ENCODE results near the gene LTBP1.
"Not testable (repeated sequence)": the region's sequence is repeated elsewhere in the genome, so short reads cannot be mapped to it uniquely, and the experiment has no call there.

Gene LTBP1

GRCh38 chr2:33441235-33441810, 494.6 kb downstream of the LTBP1 start:
- peak; percentile 56 for TF ChIP-seq CTCF (IDR thresholded peaks at IDR 0.05; ENCODE audit: borderline replicate concordance, insufficient read depth, low read depth, low read length)
- no peak overlapping the region for H3K4me3 ChIP-seq (ENCODE audit: low read depth, low read length)

- H3K4me3 ChIP-seq (ENCODE audit: low read depth, low read length): not testable (repeated sequence)
These were observed 495.3 kb downstream of the LTBP1 start for GRCh38 chr2:33442052-33442451.

GRCh38 chr2:33442528-33443079, 495.9 kb downstream of the LTBP1 start:
- TF ChIP-seq CTCF (IDR thresholded peaks at IDR 0.05; ENCODE audit: borderline replicate concordance, insufficient read depth, low read depth, low read length): no peak
- no peak overlapping the region for H3K4me3 ChIP-seq (ENCODE audit: low read depth, low read length)

- no peak for TF ChIP-seq CTCF (IDR thresholded peaks at IDR 0.05; ENCODE audit: borderline replicate concordance, insufficient read depth, low read depth, low read length)
- H3K4me3 ChIP-seq (ENCODE audit: low read depth, low read length): no peak overlapping the region
These were observed 496.6 kb downstream of the LTBP1 start for GRCh38 chr2:33443274-33443829.

GRCh38 chr2:33444967-33445366, 498.2 kb downstream of the LTBP1 start:
- H3K4me3 ChIP-seq (ENCODE audit: low read depth, low read length): no peak overlapping the region
- TF ChIP-seq CTCF (IDR thresholded peaks at IDR 0.05; ENCODE audit: borderline replicate concordance, insufficient read depth, low read depth, low read length): no peak

- no peak overlapping the region for H3K4me3 ChIP-seq (ENCODE audit: low read depth, low read length)
- no peak for TF ChIP-seq CTCF (IDR thresholded peaks at IDR 0.05; ENCODE audit: borderline replicate concordance, insufficient read depth, low read depth, low read length)
These were observed 501.6 kb downstream of the LTBP1 start for GRCh38 chr2:33448220-33448899.

Data from GM12875 (cell line).